Measurements from ENCODE around the gene CCDC15. TPM values are rescaled to one million over a fixed set of nuclear protein-coding genes. Genes with fewer than 3 reads are reported as not detected.

CCDC15 gene
- total and polyA plus RNA-seq, 11 donors: 0.08 to 1.8 (median 0.19) TPM

DNA sequence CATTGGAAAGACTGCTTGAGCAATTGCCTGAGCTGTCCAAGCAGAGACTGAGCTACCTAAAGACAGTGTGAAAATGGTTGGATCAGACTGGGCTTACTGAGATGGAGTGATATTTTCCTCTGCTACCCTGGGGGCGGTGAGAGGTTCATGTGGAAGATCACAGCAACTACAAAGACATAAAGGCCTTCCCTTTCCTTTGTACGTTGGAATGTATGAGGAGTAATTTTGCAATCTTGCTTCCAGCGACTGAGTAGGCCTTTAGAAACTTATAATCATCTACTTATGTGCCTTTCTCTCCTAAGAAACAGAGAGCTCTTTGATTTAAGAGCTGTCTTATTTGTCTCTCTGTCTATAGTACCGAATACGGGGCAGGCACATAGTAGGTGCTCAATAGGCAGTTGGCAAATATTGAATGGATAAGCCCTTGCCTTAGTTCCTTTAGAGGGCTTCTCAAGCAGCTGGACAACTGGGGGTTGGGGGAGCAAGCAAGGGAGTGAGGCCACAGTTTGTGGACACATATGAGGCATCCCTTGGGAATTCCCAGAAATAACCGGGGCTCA is 15.7 kb upstream of the CCDC15 start:
- DNase-seq (no peak), ATAC-seq (no peak)
- Histone ChIP-seq H3K27ac (no peak overlapping the region), H3K4me1 (no peaks in the 10 kb centered on the region), H3K9me3 (no peaks in the 10 kb centered on the region), H3K36me3 (no peaks in the 10 kb centered on the region), H3K4me3 (no peak overlapping the region), H3K27me3 (peaks cover 0 to 6% (median 0%) of the 10 kb centered on the region in 9 donors)
- TF ChIP-seq CTCF (IDR thresholded peaks at IDR 0.05) (no peak), POLR2A (IDR thresholded peaks at IDR 0.05) (no peak)
- 77 to 81% (median 80%) methylated on average over 6 of the region's 6 CpGs for WGBS, 4 donors
- intact Hi-C loops (cut with DNase I): no loop called here

DNA sequence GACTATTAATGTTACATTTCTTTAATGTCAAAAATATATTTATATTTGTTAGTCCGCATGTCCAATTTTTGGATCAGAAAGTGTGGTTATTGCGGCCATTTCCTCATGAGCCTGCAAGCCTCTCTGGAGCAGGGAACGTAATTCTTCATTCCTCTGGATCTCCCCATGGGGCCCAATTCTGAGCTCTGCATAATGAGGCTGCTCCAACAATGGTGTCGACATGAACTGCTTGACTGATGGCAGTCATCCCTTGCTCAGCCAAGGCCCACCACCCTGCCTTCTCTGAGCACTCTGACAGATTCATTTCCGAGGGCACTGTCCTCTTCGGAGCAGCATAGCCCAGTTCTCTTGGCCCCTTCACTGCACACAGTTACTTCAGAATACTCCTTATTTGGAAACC is 15.0 kb upstream of the CCDC15 start:
- Histone ChIP-seq H3K4me3 (no peak overlapping the region), H3K4me1 (no peaks in the 10 kb centered on the region), H3K36me3 (no peaks in the 10 kb centered on the region), H3K27ac (no peak overlapping the region), H3K27me3 (peaks cover 0 to 6% (median 0%) of the 10 kb centered on the region in 9 donors), H3K9me3 (no peaks in the 10 kb centered on the region)
- TF ChIP-seq CTCF (IDR thresholded peaks at IDR 0.05): no peak
- no peak for TF ChIP-seq POLR2A (IDR thresholded peaks at IDR 0.05)
- no peak for DNase-seq
- no peak for ATAC-seq
- intact Hi-C loops (cut with DNase I): no loop called here
- 70 to 76% (median 75%) methylated on average over 6 of the region's 6 CpGs for WGBS, 4 donors

DNA sequence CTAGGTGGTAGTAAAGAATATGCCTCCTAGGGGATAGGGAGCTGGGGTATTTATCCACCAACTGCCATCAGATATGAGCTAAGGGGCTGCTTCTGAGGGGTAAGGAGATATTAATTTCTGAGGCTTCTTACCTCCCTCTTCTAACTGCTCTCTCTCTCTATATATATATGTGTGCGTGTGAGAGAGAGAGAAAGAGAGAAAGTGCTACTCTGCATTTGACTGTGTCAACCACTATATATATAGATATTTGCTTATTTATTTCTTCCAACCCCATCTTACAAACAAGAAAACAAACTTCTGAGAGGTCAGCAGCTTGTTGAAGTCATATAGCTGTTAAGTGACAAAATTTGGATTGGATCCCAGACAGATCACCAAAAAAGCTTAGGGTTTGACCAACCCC is 12.3 kb upstream of the CCDC15 start:
- Histone ChIP-seq H3K27ac (no peak overlapping the region), H3K27me3 (no peaks in the 10 kb centered on the region), H3K9me3 (no peaks in the 10 kb centered on the region), H3K4me1 (no peaks in the 10 kb centered on the region), H3K4me3 (no peak overlapping the region), H3K36me3 (no peaks in the 10 kb centered on the region)
- DNase-seq: no peak
- ATAC-seq: no peak
- WGBS, 4 donors: 82 to 100% (median 92%) methylated on average over 1 of the region's 1 CpG
- TF ChIP-seq CTCF (IDR thresholded peaks at IDR 0.05) (no peak), POLR2A (IDR thresholded peaks at IDR 0.05) (no peak)
- intact Hi-C loops (cut with DNase I): no loop called here

GRCh38 chr11:124942466-124943253 is 11.3 kb upstream of the CCDC15 start:
- H3K9me3 ChIP-seq: peaks cover 0 to under 1% (median 0%) of the 10 kb centered on the region in 12 donors
- no peak overlapping the region for H3K27ac ChIP-seq
- no peak overlapping the region for H3K4me3 ChIP-seq
- H3K4me1 ChIP-seq: no peaks in the 10 kb centered on the region
- ATAC-seq (no peak), DNase-seq (no peak)
- intact Hi-C loops (cut with DNase I): no loop called here
- no peaks in the 10 kb centered on the region for H3K36me3 ChIP-seq
- H3K27me3 ChIP-seq: no peaks in the 10 kb centered on the region
- 64 to 75% (median 69%) methylated on average over 6 of the region's 6 CpGs for WGBS, 4 donors
- TF ChIP-seq POLR2A (IDR thresholded peaks at IDR 0.05) (no peak), CTCF (IDR thresholded peaks at IDR 0.05) (no peak)
